NT2/D1 (cell line): ENCODE results near the gene LFNG.
"Not testable (repeated sequence)": the region's sequence is repeated elsewhere in the genome, so short reads cannot be mapped to it uniquely, and the experiment has no call there.

Experiments used
- DNase-seq: peaks from one replicate; pipeline ENCODE4 v3.0.0-alpha.2; 2011; ENCODE audit warnings: low read depth, low spot score
- H3K27me3 ChIP-seq: 2 replicates; pipeline ENCODE4 v1.6.0; 2011; ENCODE audit warnings: mild to moderate bottlenecking; ENCODE audit not compliant: insufficient read length, insufficient read depth
- H3K36me3 ChIP-seq: 2 replicates; pipeline ENCODE4 v1.6.1; 2011; ENCODE audit warnings: mild to moderate bottlenecking, low read length, mixed read lengths; ENCODE audit not compliant: insufficient read depth, insufficient read length
- H3K4me1 ChIP-seq: 2 replicates; pipeline ENCODE4 v1.5.1; 2011; ENCODE audit not compliant: insufficient read depth, insufficient read length
- H3K4me3 ChIP-seq: 2 replicates; pipeline ENCODE4 v1.5.1; 2011; ENCODE audit warnings: low read depth; ENCODE audit not compliant: insufficient read length
- H3K9ac ChIP-seq: 2 replicates; pipeline ENCODE4 v1.6.0; 2011; ENCODE audit warnings: low read depth; ENCODE audit not compliant: insufficient read length
- H3K9me3 ChIP-seq: 2 replicates; pipeline ENCODE4 v1.5.1; 2011; ENCODE audit warnings: mild to moderate bottlenecking, low read length; ENCODE audit not compliant: insufficient read depth
- SUZ12 ChIP-seq: IDR thresholded peaks from 2 replicates; pipeline ENCODE4 v1.6.1; 2011; ENCODE audit not compliant: insufficient read length, insufficient read depth; ENCODE audit errors: extremely low read depth
- YY1 ChIP-seq: IDR thresholded peaks from 2 replicates; pipeline ENCODE4 v1.6.1; 2011; ENCODE audit not compliant: insufficient read length, insufficient read depth
- ZNF274 ChIP-seq: IDR thresholded peaks from 2 replicates; pipeline ENCODE4 v1.6.1; 2011; ENCODE audit warnings: mild to moderate bottlenecking, low read depth, low read length

LFNG gene

GRCh38 chr7:2526659-2527504, 7.3 kb downstream of the LFNG start:
- peaks cover 6% of the 10 kb centered on the region for H3K27me3 ChIP-seq
- peaks cover 66% of the 10 kb centered on the region for H3K4me1 ChIP-seq
- TF ChIP-seq YY1: no peak
- no peak for TF ChIP-seq ZNF274
- TF ChIP-seq SUZ12: no peak
- DNase-seq: no peak
- H3K4me3 ChIP-seq: no peak overlapping the region
- peaks cover 54% of the 10 kb centered on the region for H3K36me3 ChIP-seq
- H3K9ac ChIP-seq: peak overlapping the region; percentile 36
- H3K9me3 ChIP-seq: no peaks in the 10 kb centered on the region

GRCh38 chr7:2527505-2528467, 8.2 kb downstream of the LFNG start:
- H3K4me3 ChIP-seq: no peak overlapping the region

GRCh38 chr7:2528481-2529095, 9.0 kb downstream of the LFNG start:
- Histone ChIP-seq H3K36me3 (peaks cover 50% of the 10 kb centered on the region), H3K27me3 (no peaks in the 10 kb centered on the region), H3K4me3 (no peak overlapping the region), H3K4me1 (peaks cover 56% of the 10 kb centered on the region), H3K9ac (peak overlapping the region; percentile 47), H3K9me3 (no peaks in the 10 kb centered on the region)
- DNase-seq: no peak
- TF ChIP-seq ZNF274: no peak

More at GRCh38 chr7:2527505-2528467, 8.2 kb downstream of the LFNG start:
- H3K9me3 ChIP-seq: no peaks in the 10 kb centered on the region
- TF ChIP-seq ZNF274: no peak
- no peak for TF ChIP-seq SUZ12
- TF ChIP-seq YY1: no peak
- H3K4me1 ChIP-seq: peaks cover 62% of the 10 kb centered on the region
- H3K36me3 ChIP-seq: peaks cover 50% of the 10 kb centered on the region
- no peak for DNase-seq
- peak overlapping the region; percentile 47 for H3K9ac ChIP-seq
- H3K27me3 ChIP-seq: no peaks in the 10 kb centered on the region

- Histone ChIP-seq H3K36me3 (peaks cover 49% of the 10 kb centered on the region), H3K4me1 (peaks cover 51% of the 10 kb centered on the region), H3K9ac (peak overlapping the region; percentile 47), H3K9me3 (no peaks in the 10 kb centered on the region), H3K4me3 (no peak overlapping the region), H3K27me3 (no peaks in the 10 kb centered on the region)
- TF ChIP-seq ZNF274: no peak
- TF ChIP-seq YY1: no peak
- TF ChIP-seq SUZ12: no peak
- DNase-seq: no peak
These were observed 9.8 kb downstream of the LFNG start for GRCh38 chr7:2529161-2530070.

GRCh38 chr7:2530071-2530987, 10.8 kb downstream of the LFNG start:
- H3K4me3 ChIP-seq: no peak overlapping the region
- TF ChIP-seq ZNF274: no peak
- no peak for TF ChIP-seq YY1
- TF ChIP-seq SUZ12: no peak
- peaks cover 44% of the 10 kb centered on the region for H3K4me1 ChIP-seq

GRCh38 chr7:2530994-2531795, 11.6 kb downstream of the LFNG start:
- not testable (repeated sequence) for DNase-seq, H3K27me3 ChIP-seq, H3K4me3 ChIP-seq, H3K9me3 ChIP-seq
- Histone ChIP-seq H3K9ac (peak overlapping the region; percentile 59), H3K36me3 (peaks cover 32% of the 10 kb centered on the region), H3K4me1 (peaks cover 36% of the 10 kb centered on the region)

More at GRCh38 chr7:2530071-2530987, 10.8 kb downstream of the LFNG start:
- Histone ChIP-seq H3K9ac (peak overlapping the region; percentile 59), H3K36me3 (peaks cover 41% of the 10 kb centered on the region), H3K9me3 (no peaks in the 10 kb centered on the region), H3K27me3 (no peaks in the 10 kb centered on the region)
- DNase-seq: no peak

- Histone ChIP-seq H3K36me3 (peaks cover 26% of the 10 kb centered on the region), H3K4me1 (peaks cover 31% of the 10 kb centered on the region)
- not testable (repeated sequence) for H3K9me3 ChIP-seq, H3K27me3 ChIP-seq, H3K9ac ChIP-seq, H3K4me3 ChIP-seq, DNase-seq
These were observed 12.2 kb downstream of the LFNG start for GRCh38 chr7:2531796-2532110.

- not testable (repeated sequence) for H3K27me3 ChIP-seq, H3K4me3 ChIP-seq, DNase-seq, H3K9ac ChIP-seq, H3K9me3 ChIP-seq
- peaks cover 21% of the 10 kb centered on the region for H3K36me3 ChIP-seq
- peaks cover 26% of the 10 kb centered on the region for H3K4me1 ChIP-seq
These were observed 12.7 kb downstream of the LFNG start for GRCh38 chr7:2532199-2532772.
